ENCODE results near the gene C6orf89.

Gene C6orf89

GRCh38 chr6:36852481-36853147 lies 33.1 kb upstream of the C6orf89 start:
- TF ChIP-seq CTCF (IDR thresholded peaks at IDR 0.05; ENCODE audit: low read depth, low read length, missing control alignments) = no peak
- no peak for DNase-seq (ENCODE audit: low read depth)
- H3K4me3 ChIP-seq (ENCODE audit: low read depth, low read length) = no peak overlapping the region

GRCh38 chr6:36853325-36853724 lies 32.4 kb upstream of the C6orf89 start:
- no peak for DNase-seq (ENCODE audit: low read depth)

GRCh38 chr6:36855750-36856149 lies 30.0 kb upstream of the C6orf89 start:
- DNase-seq (ENCODE audit: low read depth) = no peak
- H3K4me3 ChIP-seq (ENCODE audit: low read depth, low read length) = no peak overlapping the region
- TF ChIP-seq CTCF (IDR thresholded peaks at IDR 0.05; ENCODE audit: low read depth, low read length, missing control alignments) = no peak

More at GRCh38 chr6:36853325-36853724, 32.4 kb upstream of the C6orf89 start:
- no peak overlapping the region for H3K4me3 ChIP-seq (ENCODE audit: low read depth, low read length)
- no peak for TF ChIP-seq CTCF (IDR thresholded peaks at IDR 0.05; ENCODE audit: low read depth, low read length, missing control alignments)

GRCh38 chr6:36856277-36856676 lies 29.5 kb upstream of the C6orf89 start:
- no peak overlapping the region for H3K4me3 ChIP-seq (ENCODE audit: low read depth, low read length)
- TF ChIP-seq CTCF (IDR thresholded peaks at IDR 0.05; ENCODE audit: low read depth, low read length, missing control alignments) = no peak
- DNase-seq (ENCODE audit: low read depth) = no peak

- no peak for TF ChIP-seq CTCF (IDR thresholded peaks at IDR 0.05; ENCODE audit: low read depth, low read length, missing control alignments)
- no peak overlapping the region for H3K4me3 ChIP-seq (ENCODE audit: low read depth, low read length)
- DNase-seq (ENCODE audit: low read depth) = no peak
Measured at GRCh38 chr6:36857325-36857724, 28.4 kb upstream of the C6orf89 start.

- TF ChIP-seq CTCF (IDR thresholded peaks at IDR 0.05; ENCODE audit: low read depth, low read length, missing control alignments) = no peak
- DNase-seq (ENCODE audit: low read depth) = no peak
- no peak overlapping the region for H3K4me3 ChIP-seq (ENCODE audit: low read depth, low read length)
Measured at GRCh38 chr6:36858407-36858981, 27.3 kb upstream of the C6orf89 start.

- no peak for DNase-seq (ENCODE audit: low read depth)
- TF ChIP-seq CTCF (IDR thresholded peaks at IDR 0.05; ENCODE audit: low read depth, low read length, missing control alignments) = no peak
- H3K4me3 ChIP-seq (ENCODE audit: low read depth, low read length) = no peak overlapping the region
Measured at GRCh38 chr6:36860126-36860525, 25.6 kb upstream of the C6orf89 start.
